ENCODE data around the gene PRR22.
"Not testable (repeated sequence)": the region's sequence is repeated elsewhere in the genome, so short reads cannot be mapped to it uniquely, and the experiment has no call there.

Gene PRR22

GRCh38 chr19:5753743-5754142 lies 30.8 kb downstream of the PRR22 start:
- no peak for DNase-seq (ENCODE audit: low read depth in 2 of 2, low spot score in 1 of 2)

GRCh38 chr19:5751709-5752108 lies 32.8 kb downstream of the PRR22 start:
- DNase-seq (ENCODE audit: low read depth in 2 of 2, low spot score in 1 of 2), result no peak

- no peak for DNase-seq (ENCODE audit: low read depth in 2 of 2, low spot score in 1 of 2)
Measured at GRCh38 chr19:5749505-5749904, 35.0 kb downstream of the PRR22 start.

GRCh38 chr19:5748920-5749319 lies 35.6 kb downstream of the PRR22 start:
- not testable (repeated sequence) for DNase-seq (ENCODE audit: low read depth in 2 of 2, low spot score in 1 of 2)

GRCh38 chr19:5744999-5745398 lies 39.5 kb downstream of the PRR22 start:
- DNase-seq (ENCODE audit: low read depth in 2 of 2, low spot score in 1 of 2), result not testable (repeated sequence)

- DNase-seq (ENCODE audit: low read depth in 2 of 2, low spot score in 1 of 2), result no peak
Measured at GRCh38 chr19:5743630-5744029, 40.9 kb downstream of the PRR22 start.

GRCh38 chr19:5742051-5742450 lies 42.5 kb downstream of the PRR22 start:
- no peak for DNase-seq (ENCODE audit: low read depth in 2 of 2, low spot score in 1 of 2)

- no peak for DNase-seq (ENCODE audit: low read depth in 2 of 2, low spot score in 1 of 2)
Measured at GRCh38 chr19:5738423-5738822, 46.1 kb downstream of the PRR22 start.

- DNase-seq (ENCODE audit: low read depth in 2 of 2, low spot score in 1 of 2), result not testable (repeated sequence)
Measured at GRCh38 chr19:5733172-5733571, 51.4 kb downstream of the PRR22 start.

Data from stimulated activated CD8-positive, alpha-beta memory T cell treated with anti-CD3 and anti-CD28 coated beads, Interleukin-4, amount 100 ng/mL, for 1 hour (primary cell).